ENCODE measurements around the gene ATP5F1D.
A peak's percentile ranks its signal among the peaks of the same experiment; 100 is the strongest.
"Not testable (repeated sequence)": the region's sequence is repeated elsewhere in the genome, so short reads cannot be mapped to it uniquely, and the experiment has no call there.

Gene ATP5F1D

DNA sequence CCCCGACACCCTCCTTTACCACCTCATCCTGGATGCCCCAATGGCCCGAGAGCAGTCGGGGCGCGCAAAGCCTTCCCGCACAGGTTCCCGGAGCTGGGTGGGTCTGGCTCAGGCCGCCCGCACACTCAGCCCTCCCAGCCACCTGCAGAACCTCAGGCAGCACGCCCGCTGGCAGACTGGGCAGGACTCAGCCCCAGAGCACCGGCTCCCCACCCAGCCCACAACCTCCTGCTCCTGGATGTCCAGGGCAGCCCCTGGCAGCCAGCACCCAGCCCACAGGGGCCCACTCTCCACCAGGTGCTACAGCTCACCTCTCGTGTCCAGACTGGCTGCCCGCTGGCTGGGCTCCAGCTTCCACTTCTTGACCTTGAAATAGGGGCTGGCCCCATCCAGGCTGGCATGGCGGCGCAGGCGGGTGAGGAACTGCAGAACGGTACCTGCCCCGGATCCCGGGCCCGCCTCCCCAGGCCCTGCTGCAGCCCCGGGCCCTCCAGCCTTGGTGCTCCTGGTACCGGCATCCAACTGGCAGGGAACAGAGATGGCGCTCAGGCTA lies 8.4 kb upstream of the ATP5F1D start:
- no peak for DNase-seq (ENCODE audit: low spot score)

- DNase-seq (ENCODE audit: low spot score): no peak
Measured at GRCh38 chr19:1234051-1234954, 7.2 kb upstream of the ATP5F1D start.

GRCh38 chr19:1234955-1235380 lies 6.6 kb upstream of the ATP5F1D start:
- DNase-seq (ENCODE audit: low spot score): no peak

DNA sequence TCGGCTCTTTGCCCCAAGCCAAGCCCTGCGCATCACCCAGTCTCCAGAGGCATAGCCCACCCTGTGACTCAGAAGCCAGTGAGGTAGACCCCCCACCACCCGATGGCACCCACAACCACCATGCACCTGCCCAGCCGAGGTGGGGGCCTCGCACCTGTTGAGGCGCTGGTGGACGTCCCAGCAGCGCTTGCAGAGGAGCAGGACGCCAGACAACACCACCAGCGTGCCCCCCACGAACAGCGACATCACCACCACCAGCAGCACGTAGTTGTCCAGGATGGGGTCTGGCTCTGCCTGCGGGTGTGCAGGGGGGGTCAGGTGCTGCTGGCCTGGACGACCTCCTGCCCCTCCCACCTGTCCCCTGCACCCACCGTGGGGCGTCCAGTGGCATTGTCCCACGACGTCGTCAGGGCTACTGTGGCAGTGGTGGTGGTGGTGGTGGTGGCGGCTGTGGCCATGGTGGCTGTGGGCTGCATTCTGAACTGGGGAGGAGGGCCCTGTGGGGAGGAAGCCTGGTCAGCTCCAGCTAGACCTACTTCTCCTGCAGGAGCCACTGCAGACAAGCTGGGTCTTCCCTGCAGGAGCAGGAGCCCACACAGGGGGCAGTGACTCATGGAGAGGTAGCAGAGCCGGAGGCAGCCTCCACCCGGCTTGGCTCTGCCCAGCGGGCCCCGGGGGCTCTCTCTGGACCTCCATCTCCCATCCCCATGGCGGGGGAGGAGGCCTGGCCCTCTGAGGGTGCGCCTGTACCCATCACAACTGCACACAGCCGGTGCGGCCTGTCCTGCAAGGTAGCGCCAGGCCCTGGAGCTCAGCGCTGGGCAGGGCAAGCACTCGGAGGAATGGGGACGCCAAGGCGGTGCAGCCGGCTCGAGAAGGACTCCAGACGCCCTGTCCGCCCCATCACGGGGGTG lies 5.7 kb upstream of the ATP5F1D start:
- DNase-seq (ENCODE audit: low spot score): no peak

DNA sequence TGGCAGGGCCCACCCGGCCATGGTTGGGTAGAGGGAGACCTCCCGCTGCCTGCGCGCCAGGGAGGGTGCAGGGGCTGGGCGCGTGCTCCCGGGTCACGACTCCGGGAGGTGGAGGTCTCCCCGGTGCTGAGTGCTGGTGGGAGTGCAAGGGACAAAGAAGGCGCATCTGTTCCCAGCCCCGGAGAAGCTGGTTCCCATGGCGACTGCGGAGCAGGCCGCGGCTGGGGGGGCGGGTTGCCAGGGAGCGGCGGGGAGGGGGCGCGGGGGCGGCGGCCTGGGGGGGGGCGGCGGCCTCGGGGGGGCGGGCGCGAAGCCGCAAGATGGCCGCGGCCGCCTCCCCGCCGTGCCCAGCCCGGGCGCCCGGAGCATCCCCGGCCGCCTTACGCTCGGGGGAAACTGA lies 5.0 kb upstream of the ATP5F1D start:
- no peak for DNase-seq (ENCODE audit: low spot score)

- DNase-seq (ENCODE audit: low spot score): no peak
Measured at GRCh38 chr19:1237027-1237659, 4.4 kb upstream of the ATP5F1D start.

GRCh38 chr19:1237754-1238368 lies 3.7 kb upstream of the ATP5F1D start, which contains the start of gene CBARP:
TSS of gene CBARP (minus strand) at chr19:1238005. CDS start at chr19:1236100, 1,905 bp downstream.
- peak; percentile 74 for DNase-seq (ENCODE audit: low spot score)

DNA sequence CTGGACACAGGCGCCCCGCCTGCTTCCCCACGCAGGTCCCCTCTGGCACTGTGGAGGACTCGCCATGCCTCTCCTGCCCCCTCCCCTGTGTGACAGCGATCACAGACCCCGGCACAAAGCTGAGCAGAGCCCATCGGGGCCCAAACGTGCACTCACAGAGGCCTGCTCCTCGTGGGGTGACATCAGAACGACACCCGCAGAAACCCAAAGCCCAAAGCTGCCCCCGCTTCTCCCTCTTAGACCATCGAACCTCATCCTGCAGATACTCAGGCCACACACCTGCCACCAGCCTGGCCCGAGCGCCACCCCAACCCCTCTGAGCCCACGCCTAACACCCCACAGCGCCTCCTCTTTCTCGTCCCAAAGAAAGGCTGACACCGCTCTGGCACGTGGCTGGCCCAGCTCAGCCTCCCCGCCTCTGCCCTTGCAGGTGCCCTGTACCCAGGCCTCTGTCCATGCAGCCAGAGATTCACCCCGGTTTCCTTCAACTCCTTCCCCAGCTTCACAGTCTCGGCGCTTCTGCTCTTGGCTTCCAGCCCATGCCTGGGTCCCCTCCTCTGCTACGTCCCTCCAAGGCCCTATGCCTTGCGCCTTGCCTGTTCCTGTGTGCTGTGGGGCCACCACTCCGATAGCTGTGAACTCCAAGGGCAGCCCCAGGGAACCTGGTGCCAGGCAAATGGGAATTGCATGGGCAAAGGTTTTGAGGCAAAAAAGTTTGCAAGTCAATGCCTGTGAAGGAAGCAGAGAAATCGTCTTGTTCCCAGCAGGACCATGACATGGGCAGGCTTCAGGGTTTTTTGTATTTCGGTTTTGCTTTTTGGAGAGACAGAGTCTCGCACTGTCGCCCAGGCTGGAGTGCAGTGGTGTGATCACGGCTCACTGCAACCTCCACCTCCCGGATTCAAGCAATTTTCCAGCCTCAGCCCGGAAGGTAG lies 2.9 kb upstream of the ATP5F1D start:
- no peak for DNase-seq (ENCODE audit: low spot score)

GRCh38 chr19:1239420-1239795 lies 2.1 kb upstream of the ATP5F1D start:
- no peak for DNase-seq (ENCODE audit: low spot score)

DNA sequence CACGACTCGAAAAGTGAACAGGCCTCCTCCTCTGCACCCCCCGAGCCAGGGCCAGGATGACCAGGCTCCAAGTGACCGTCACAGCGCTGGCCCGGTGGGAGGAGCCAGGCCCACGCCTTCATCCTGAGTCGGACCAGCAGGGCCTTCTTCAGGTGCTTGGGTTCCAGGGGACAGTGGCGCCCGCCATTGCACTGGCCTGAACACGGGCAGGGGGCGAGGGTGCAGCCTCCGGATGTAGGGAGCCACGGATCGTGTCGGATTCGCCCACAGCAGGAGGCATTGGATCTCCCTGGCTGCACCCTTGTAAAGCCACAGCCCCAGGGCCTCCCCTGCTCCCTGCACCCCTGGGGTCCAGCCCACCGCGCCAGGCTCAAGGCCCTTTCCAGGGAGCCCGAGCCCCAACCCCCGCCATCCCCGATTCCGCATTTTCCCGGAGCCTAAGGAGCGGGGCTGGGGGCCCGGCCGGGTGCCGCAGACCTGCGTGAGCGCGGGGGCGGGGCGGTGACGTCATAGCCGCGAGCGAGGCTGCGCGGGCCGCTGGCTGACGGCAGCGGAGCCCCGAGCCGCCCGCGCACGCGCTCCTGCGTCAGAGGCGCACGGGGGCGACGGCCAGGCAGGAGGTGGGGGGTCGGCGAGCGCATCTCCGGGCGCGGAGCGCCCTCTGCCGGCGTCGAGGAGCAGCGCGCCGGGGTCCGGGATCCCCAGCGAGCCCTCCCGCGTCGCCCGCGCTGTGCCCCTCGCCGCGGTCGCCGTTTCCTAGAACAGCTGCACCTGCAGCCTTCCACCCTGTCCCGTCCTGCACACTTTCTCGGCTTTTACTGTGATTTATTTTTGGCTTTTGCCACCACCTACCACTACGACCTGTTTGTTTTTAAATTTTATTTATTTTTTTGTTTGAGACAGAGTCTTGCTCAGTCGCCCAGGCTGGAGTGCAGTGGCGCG lies 1.5 kb upstream of the ATP5F1D start:
- DNase-seq (ENCODE audit: low spot score): peak; percentile 94

DNA sequence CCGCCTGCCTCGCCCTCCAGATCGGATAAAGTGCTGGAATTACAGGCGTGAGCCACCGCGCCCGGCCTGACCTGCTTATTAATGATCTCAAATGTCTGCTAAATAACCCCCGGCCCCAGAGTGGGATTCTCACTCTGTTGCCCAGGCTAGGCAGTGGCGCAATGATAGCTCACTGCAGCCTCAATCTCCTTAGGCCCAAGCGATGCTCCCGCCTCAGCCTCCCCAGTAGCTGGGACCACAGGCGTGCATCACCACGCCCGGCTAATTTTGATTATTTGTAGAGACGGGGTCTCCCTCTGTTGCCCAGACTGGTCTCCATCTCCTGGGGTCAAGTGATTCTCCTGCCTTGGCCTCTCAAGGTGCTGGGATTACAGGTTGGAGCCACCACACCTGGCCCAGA lies 626 bp upstream of the ATP5F1D start:
- no peak for DNase-seq (ENCODE audit: low spot score)

GRCh38 chr19:1243768-1244692 lies 2.5 kb downstream of the ATP5F1D start:
- peak; percentile 88 for DNase-seq (ENCODE audit: low spot score)

- DNase-seq (ENCODE audit: low spot score): no peak
Measured at GRCh38 chr19:1244693-1245451, 3.3 kb downstream of the ATP5F1D start.

- no peak for DNase-seq (ENCODE audit: low spot score)
Measured at GRCh38 chr19:1245494-1246264, 4.1 kb downstream of the ATP5F1D start.

DNA sequence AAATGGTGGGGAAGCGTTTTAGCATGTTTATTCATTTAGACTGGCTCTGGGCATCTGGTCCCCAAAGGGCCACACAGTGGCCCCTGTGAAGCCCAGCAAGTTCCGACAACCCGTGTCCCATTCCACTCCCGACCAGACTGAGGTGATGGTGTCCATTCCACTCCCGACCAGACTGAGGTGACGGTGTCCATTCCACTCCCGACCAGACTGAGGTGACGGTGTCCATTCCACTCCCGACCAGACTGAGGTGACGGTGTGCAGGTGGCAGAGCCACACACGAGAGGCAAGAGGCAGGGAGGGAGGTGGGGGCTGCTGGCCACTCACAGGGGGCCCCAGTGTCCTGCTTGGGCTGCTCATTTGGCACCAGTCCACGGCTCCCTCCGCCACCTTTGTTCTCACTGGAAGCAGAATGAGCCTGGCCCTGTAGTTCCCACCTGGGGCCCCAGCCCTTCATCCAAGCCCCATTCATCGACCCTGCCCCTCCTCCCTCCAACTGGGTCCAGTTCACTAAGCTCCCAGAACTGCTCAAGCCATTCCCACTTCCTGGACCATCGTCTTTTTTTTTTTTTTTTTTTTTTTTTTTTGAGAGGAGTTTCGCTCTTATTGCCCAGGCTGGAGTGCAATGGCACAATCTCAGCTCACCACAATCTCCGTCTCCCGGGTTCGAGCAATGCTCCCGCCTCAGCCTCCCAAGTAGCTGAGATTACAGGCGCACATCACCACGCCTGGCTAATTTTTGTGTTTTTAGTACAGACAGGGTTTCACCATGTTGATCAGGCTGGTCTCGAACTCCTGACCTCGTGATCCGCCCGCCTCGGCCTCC lies 4.9 kb downstream of the ATP5F1D start:
- not testable (repeated sequence) for DNase-seq (ENCODE audit: low spot score)

DNA sequence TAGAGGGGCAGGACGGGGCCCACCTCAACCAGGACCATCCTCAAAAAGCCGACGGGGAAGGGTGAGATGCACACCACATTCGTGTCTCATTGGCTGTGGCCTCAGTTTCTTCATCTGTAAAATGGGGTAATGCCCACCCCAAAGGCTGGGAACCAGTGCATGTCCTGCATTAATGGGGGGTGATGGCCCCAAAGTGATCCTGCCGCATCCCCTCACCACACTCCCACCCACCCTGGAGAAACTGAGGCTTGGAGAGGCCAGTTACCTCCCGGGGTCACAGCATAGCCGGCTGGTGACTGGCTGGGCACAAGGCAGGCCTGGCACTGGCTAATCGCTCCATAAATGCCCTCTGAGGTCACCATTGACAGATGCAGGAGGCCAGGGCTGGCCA lies 6.2 kb downstream of the ATP5F1D start:
- DNase-seq (ENCODE audit: low spot score): no peak

Measured in ecto neural progenitor cell (in vitro differentiated cells).